Common myeloid progenitor, CD34-positive (primary cell): Measurements from ENCODE around the gene CAMSAP3.
A peak's percentile ranks its signal among the peaks of the same experiment; 100 is the strongest.

Source experiments
- CTCF ChIA-PET: fragments of 350-600 bp; sonication (Branson Sonifier 250); formaldehyde crosslinking; loops from one replicate; lab custom pipeline; 2021; ENCODE audit warnings: antibody characterized with exemption; lab: Charles Lee
- POLR2A ChIA-PET: fragments of 350-600 bp; sonication (Branson Sonifier 250); formaldehyde crosslinking; loops from one replicate; lab custom pipeline; 2021; ENCODE audit warnings: antibody characterized with exemption; lab: Charles Lee
- DNase-seq, 3 donors: peaks; one replicate each; pipeline versions ENCODE4 v3.0.0 to v3.0.0-alpha.2; 2013
- H3K27ac ChIP-seq, 2 experiments: 1 replicate in 1 of 2; 2 replicates in 1 of 2; pipeline ENCODE4 v1.7.0; 2013; ENCODE audit warnings: inconsistent platforms in 2 of 2, low read length in 2 of 2, mild to moderate bottlenecking in 2 of 2, low read depth in 1 of 2, moderate library complexity in 1 of 2; ENCODE audit not compliant: severe bottlenecking in 2 of 2, insufficient read depth in 1 of 2, poor library complexity in 1 of 2
- H3K27me3 ChIP-seq, 5 experiments: replicated peaks in 2 of 5; 1 replicate in 3 of 5; 2 replicates in 2 of 5; pipeline versions ENCODE4 v1.6.1 to v1.7.0; 2013; ENCODE audit warnings: low read length in 4 of 5, mild to moderate bottlenecking in 2 of 5, moderate library complexity in 2 of 5, inconsistent platforms in 1 of 5; ENCODE audit not compliant: insufficient read depth in 5 of 5, control insufficient read depth in 4 of 5
- H3K36me3 ChIP-seq, 4 experiments: 1 replicate in 2 of 4; 2 replicates in 2 of 4; pipeline versions ENCODE4 v1.6.1 to v1.7.0; 2013; ENCODE audit warnings: low read length in 3 of 4, control low read depth in 1 of 4, mild to moderate bottlenecking in 1 of 4; ENCODE audit not compliant: control insufficient read depth in 4 of 4, insufficient read depth in 4 of 4
- H3K4me1 ChIP-seq, 4 experiments: 1 replicate in 3 of 4; 2 replicates in 1 of 4; pipeline versions ENCODE4 v1.6.1 to v1.7.1; 2013; ENCODE audit warnings: low read length in 3 of 4, mild to moderate bottlenecking in 3 of 4, control low read depth in 1 of 4, inconsistent platforms in 1 of 4, moderate library complexity in 1 of 4; ENCODE audit not compliant: control insufficient read depth in 4 of 4, insufficient read depth in 4 of 4; ENCODE audit errors: control extremely low read depth in 1 of 4
- H3K4me3 ChIP-seq, 7 experiments: 1 replicate in 4 of 7; 2 replicates in 3 of 7; pipeline versions ENCODE4 v1.5.1 to v1.7.0; 2013; ENCODE audit warnings: mild to moderate bottlenecking in 7 of 7, low read length in 6 of 7, moderate library complexity in 6 of 7, inconsistent platforms in 2 of 7, low read depth in 2 of 7, control low read depth in 1 of 7; ENCODE audit not compliant: insufficient read depth in 4 of 7, control insufficient read depth in 1 of 7; ENCODE audit errors: extremely low read depth in 1 of 7
- H3K9me3 ChIP-seq, 5 experiments: 1 replicate in 4 of 5; 2 replicates in 1 of 5; pipeline versions ENCODE4 v1.6.1 to v1.7.1; 2013; ENCODE audit warnings: low read length in 4 of 5, mild to moderate bottlenecking in 2 of 5, inconsistent platforms in 1 of 5, low read depth in 1 of 5, moderate library complexity in 1 of 5; ENCODE audit not compliant: control insufficient read depth in 4 of 5, insufficient read depth in 2 of 5; ENCODE audit errors: control extremely low read depth in 1 of 5
- WGBS: methylation state at CpG from one replicate; pipeline ENCODE4 v1.1.5; 2013; ENCODE audit not compliant: insufficient coverage; 5-methylcytosine and 5-hydroxymethylcytosine counted together

Gene CAMSAP3

DNA sequence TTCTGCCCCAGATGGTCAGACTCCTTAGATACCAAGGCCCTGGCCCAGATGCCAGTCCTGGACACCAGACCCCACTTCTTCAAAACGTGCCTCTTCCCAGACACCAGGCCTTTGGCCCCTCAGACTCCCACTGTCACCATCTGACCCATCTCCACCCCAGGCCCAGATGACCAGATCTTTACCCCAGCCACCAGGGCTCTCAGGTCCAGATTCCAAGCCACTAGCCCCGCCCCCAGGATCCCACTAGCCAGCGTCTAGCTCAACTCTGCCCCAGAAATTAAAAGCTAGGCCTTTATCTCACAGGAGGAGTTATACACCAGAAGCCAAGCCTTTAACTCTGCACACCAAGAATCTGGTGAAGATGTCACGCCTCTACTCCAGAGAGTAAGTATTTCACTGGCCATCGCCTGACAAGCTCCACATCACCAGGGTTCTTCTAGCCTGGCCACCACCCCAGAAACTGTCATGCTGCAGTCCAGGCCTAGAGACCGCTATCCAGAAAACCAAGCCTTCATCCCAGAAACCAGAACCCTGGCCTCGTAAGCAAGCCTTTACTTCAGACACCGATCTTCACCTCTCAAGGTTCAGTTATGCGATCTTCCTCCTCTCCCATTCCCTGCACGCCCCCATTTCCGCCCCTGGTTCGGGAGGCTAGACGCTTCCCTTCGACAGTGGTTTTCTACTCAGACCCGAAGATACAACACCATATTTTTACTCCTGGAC lies 33.1 kb downstream of the CAMSAP3 start:
- 5% methylated on average over 14 of the region's 15 CpGs for WGBS
- peak overlapping the region; percentile 99 for H3K27ac ChIP-seq
- POLR2A ChIA-PET: interaction anchor here (1.1 kb wide), 1 partner anchor 12 kb away, joined by 3 read pairs; no protein-coding TSS in a partner anchor
- CTCF ChIA-PET: no interaction called here
- peak overlapping the region; percentile 78 to 100 (median 97) for H3K4me3 ChIP-seq
- no peaks in the 10 kb centered on the region for H3K9me3 ChIP-seq
- DNase-seq: no peak
- H3K27me3 ChIP-seq: no peaks in the 10 kb centered on the region
- peaks cover 0 to 40% (median 25%) of the 10 kb centered on the region in 4 experiments for H3K36me3 ChIP-seq
- peaks cover 7 to 28% (median 25%) of the 10 kb centered on the region in 4 experiments for H3K4me1 ChIP-seq

DNA sequence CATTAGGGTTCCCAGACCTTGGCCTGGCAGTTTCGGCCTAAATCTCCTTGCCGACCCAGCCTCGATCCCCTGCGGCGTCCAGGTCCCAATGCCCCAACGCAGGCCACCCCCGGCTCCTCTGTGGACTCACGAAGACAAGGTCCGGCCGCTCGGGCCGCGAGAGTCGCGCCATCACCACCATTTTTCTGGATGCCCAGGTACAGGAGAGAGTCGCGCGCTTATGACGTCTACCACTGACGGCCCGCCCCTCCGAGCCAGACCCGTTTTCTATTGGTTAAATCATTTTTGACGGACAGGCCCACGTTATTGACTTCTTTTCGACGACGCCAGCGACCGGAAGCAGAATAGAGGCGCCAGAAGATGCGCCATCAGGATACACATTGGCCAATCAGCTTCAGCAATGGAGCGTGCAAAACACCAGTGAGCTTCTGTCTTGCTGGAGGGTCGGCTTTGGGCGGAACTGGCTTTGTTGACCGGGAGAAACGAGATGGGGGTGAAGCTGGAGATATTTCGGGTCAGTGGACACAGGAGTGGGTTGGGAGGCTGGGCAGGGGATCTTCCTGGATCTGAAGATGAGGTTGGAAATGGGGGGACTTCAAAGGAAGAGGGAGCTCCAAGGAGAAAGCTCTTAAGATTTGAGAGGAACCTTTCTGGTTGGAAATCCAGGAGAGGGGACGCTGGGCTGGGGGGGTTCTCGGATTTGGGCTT lies 33.8 kb downstream of the CAMSAP3 start, which contains the start of the genes PET100 and XAB2:
TSS of gene PET100 (plus strand) at position 447 of the 708 bp plus-strand sequence. CDS start at position 488, 41 bp downstream.
TSS of gene XAB2 (minus strand) at position 199 of the 708 bp plus-strand sequence. CDS start at position 181, 18 bp downstream.
- WGBS: under 1% methylated on average over 37 of the region's 40 CpGs
- Histone ChIP-seq H3K27ac (peak within 1 kb of the TSS; percentile 99), H3K27me3 (no peaks in the 10 kb centered on the region), H3K36me3 (peaks cover 0 to 33% (median 21%) of the 10 kb centered on the region in 4 experiments), H3K4me3 (peak within 1 kb of the TSS; percentile 78 to 100 (median 97)), H3K4me1 (peaks cover 7 to 28% (median 25%) of the 10 kb centered on the region in 4 experiments), H3K9me3 (no peaks in the 10 kb centered on the region)
- peak; percentile 98 to 99 (median 99) for DNase-seq
- ChIA-PET CTCF (interaction anchor here (1.0 to 1.5 kb wide), 3 partner anchors 51 to 170 kb away, joined by 3 to 5 read pairs (median 3); partner anchors contain the start of gene TRAPPC5), POLR2A (interaction anchor here (1.1 kb wide), 1 partner anchor 12 kb away, joined by 3 read pairs; no protein-coding TSS in a partner anchor)

DNA sequence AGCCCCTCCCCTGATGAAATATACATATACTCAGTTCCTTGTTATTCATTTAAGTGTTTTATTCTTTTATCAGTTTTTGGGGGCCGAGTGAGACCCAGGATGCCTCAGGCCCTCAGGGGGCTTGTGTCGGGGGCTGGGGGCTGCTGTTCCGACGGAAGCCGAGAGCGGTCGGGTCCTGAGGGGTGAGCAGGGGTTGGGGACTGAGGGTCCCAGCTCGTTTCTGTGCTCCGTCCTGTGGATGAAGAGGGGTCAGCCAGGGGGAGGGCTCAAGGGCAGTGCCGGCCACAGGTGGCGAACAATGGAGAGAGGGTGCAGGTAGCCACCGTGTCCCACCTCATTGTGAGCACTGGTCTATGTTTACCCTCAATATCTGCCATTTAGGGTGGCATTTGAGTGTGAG lies 35.9 kb downstream of the CAMSAP3 start:
- Histone ChIP-seq H3K4me3 (no peak overlapping the region), H3K27ac (no peak overlapping the region), H3K36me3 (peaks cover 0 to 15% (median 11%) of the 10 kb centered on the region in 4 experiments), H3K27me3 (no peaks in the 10 kb centered on the region), H3K4me1 (peaks cover 7 to 40% (median 32%) of the 10 kb centered on the region in 4 experiments), H3K9me3 (no peaks in the 10 kb centered on the region)
- POLR2A ChIA-PET: no interaction called here
- CTCF ChIA-PET: no interaction called here
- no peak for DNase-seq
- WGBS: 98% methylated on average over 10 of the region's 12 CpGs

DNA sequence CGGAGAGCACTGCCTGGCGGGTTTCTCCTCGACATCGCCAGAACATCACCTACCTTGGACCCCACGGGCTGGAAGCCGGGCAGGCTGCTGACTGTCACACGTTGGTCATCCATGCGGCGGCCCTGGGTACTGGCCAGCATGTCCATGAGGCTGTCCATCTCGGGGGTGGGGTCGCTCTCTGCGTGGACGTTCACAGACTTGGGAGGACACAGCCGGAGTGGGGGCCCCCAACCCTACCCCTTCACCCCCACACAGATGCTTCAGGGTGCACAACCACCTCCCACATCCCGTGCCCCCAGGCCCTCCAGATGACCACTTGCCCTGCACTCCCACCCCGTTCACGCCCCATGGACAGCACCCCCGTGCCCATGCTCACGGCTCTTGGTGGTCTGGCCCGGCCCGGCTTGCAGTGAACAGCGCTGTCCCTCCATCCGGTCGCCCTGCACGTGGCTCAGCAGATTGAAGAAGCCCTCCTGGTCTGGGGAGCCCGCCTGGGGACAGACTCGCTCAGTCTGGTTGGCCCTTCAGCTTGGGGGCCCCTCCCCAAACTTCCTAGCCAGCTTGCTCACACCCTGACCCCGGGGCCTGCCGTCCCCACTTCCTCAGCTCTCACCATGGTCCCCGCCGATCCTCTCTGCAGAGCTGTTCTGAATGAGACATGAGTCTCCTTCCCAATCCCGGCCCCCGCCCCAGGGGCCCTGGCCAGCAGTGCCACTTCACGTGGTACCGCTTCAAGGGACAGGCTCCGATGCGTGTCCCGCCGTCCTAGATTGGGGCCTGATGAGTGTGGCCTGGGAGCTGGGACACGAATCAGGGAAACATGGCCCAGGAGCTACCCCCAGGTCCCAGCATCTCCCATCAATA lies 36.9 kb downstream of the CAMSAP3 start:
- CTCF ChIA-PET: interaction anchor here (1.1 to 1.5 kb wide), 2 partner anchors 15 to 48 kb away, joined by 4 read pairs; partner anchors contain the start of gene TRAPPC5
- Histone ChIP-seq H3K4me3 (no peak overlapping the region), H3K36me3 (peaks cover 0 to 12% (median 5%) of the 10 kb centered on the region in 4 experiments), H3K27me3 (no peaks in the 10 kb centered on the region), H3K27ac (no peak overlapping the region), H3K9me3 (no peaks in the 10 kb centered on the region), H3K4me1 (peaks cover 7 to 45% (median 37%) of the 10 kb centered on the region in 4 experiments)
- WGBS: 97% methylated on average over 32 of the region's 40 CpGs
- DNase-seq: no peak
- POLR2A ChIA-PET: interaction anchor here (0.8 kb wide), 1 partner anchor 14 kb away, joined by 3 read pairs; no protein-coding TSS in a partner anchor

DNA sequence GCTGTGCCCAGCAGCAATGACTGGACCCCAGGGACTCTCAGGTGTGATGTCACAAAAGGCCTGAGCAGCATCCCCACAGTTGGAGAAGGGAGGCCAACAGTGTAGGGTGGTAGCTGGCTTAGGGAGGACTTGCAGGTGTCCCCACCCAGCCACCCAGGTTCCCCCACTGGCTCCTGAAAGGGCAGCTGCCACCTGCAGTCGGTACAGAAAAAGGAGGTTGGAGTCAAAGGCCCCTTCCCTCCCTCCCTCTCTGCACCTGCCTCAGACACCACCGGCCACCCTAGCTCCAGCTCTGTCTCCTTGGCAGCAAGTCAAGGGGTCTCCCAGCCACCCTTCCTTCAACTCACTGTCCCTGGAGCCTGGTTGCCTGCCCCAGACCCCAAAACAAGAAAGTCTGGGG lies 38.0 kb downstream of the CAMSAP3 start, which contains the start of gene PCP2:
TSS of gene PCP2 (minus strand) at position 22 of the 400 bp plus-strand sequence. CDS start 262 bp downstream, outside the sequence.
- H3K4me3 ChIP-seq: no peak within 1 kb of the TSS
- H3K36me3 ChIP-seq: peaks cover 0 to 12% (median 5%) of the 10 kb centered on the region in 4 experiments
- H3K27me3 ChIP-seq: no peaks in the 10 kb centered on the region
- no peak for DNase-seq
- H3K9me3 ChIP-seq: no peaks in the 10 kb centered on the region
- ChIA-PET POLR2A (interaction anchor here (0.6 kb wide), 1 partner anchor 47 kb away, joined by 3 read pairs; the partner anchor contains the start of gene TRAPPC5), CTCF (interaction anchor here (1.1 to 1.5 kb wide), 3 partner anchors 14 to 65 kb away, joined by 3 to 4 read pairs (median 4); partner anchors contain the start of gene TRAPPC5)
- no peak within 1 kb of the TSS for H3K27ac ChIP-seq
- peaks cover 4 to 42% (median 34%) of the 10 kb centered on the region in 4 experiments for H3K4me1 ChIP-seq
- WGBS: no CpG with 5 or more reads among the region's 2 CpGs

DNA sequence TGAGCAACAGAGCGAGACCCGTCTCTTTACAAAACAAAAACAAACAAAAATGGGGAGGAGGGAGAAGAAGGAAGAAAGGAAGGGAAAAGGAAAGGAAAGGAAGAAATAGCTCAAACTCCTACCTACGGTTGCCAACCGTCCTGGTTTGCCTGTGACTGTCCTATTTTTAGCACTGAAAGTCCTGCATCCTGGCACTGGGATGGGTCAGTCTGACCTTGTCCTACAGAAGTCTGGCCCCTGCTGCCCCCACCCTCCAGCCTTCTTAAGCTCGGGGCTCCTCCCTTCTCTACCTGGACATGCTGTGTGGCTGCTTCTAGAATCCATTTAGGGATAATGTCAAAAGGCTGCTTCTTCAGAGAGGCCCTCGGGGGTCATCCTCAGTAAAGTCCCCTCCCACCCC lies 40.0 kb downstream of the CAMSAP3 start:
- 82% methylated on average over 6 of the region's 6 CpGs for WGBS
- H3K36me3 ChIP-seq: peaks cover 0 to 26% (median 13%) of the 10 kb centered on the region in 4 experiments
- POLR2A ChIA-PET: no interaction called here

More for the DNA sequence above, 40.0 kb downstream of the CAMSAP3 start:
- no peak overlapping the region for H3K27ac ChIP-seq
- no peaks in the 10 kb centered on the region for H3K27me3 ChIP-seq
- no peak for DNase-seq
- H3K9me3 ChIP-seq: no peaks in the 10 kb centered on the region
- H3K4me3 ChIP-seq: peak overlapping the region in 1 of 7 experiments; percentile 91
- peaks cover 0 to 26% (median 22%) of the 10 kb centered on the region in 4 experiments for H3K4me1 ChIP-seq
- CTCF ChIA-PET: interaction anchor here (0.8 to 1.5 kb wide), 2 partner anchors 13 to 16 kb away, joined by 3 to 5 read pairs; no protein-coding TSS in a partner anchor
